Fibroblast of lung (primary cell): ENCODE measurements around the gene MILR1. TPM values are rescaled to one million over a fixed set of nuclear protein-coding genes. Genes with fewer than 3 reads are reported as not detected.

Source experiments
- DNase-seq, 2 donors: peaks; one replicate each; pipeline versions ENCODE4 v3.0.0 to v3.0.0-alpha.2; 2010; ENCODE audit warnings: low read depth in 2 of 2
- H2AFZ ChIP-seq: 2 replicates; pipeline ENCODE4 v1.5.1; 2012; ENCODE audit warnings: low read length, control low read depth, inconsistent platforms
- H3K27ac ChIP-seq: 2 replicates; pipeline ENCODE4 v1.5.1; 2011; ENCODE audit warnings: low read length, control low read depth; ENCODE audit not compliant: insufficient read depth
- H3K27me3 ChIP-seq: 2 replicates; pipeline ENCODE4 v1.5.1; 2011; ENCODE audit warnings: mild to moderate bottlenecking, low read length; ENCODE audit not compliant: control insufficient read depth, insufficient read depth
- H3K36me3 ChIP-seq: 2 replicates; pipeline ENCODE4 v1.5.1; 2011; ENCODE audit warnings: low read length; ENCODE audit not compliant: control insufficient read depth, insufficient read depth
- H3K4me1 ChIP-seq: 2 replicates; pipeline ENCODE4 v1.5.1; 2011; ENCODE audit warnings: low read length; ENCODE audit not compliant: control insufficient read depth, insufficient read depth; ENCODE audit errors: extremely low read depth
- H3K4me2 ChIP-seq: 2 replicates; pipeline ENCODE4 v1.5.1; 2011; ENCODE audit warnings: low read length, control low read depth; ENCODE audit not compliant: insufficient read depth; ENCODE audit errors: extremely low read depth
- H3K4me3 ChIP-seq, 4 experiments: fragments of 200-600 bp in 1 of 4; sonication (generic) in 1 of 4; replicated peaks in 1 of 4; 2 replicates each; pipeline ENCODE4 v1.5.1; 2011 to 2016; ENCODE audit warnings: low read length in 4 of 4, low read depth in 3 of 4, mild to moderate bottlenecking in 3 of 4, control low read depth in 2 of 4, inconsistent platforms in 1 of 4, mixed read lengths in 1 of 4; ENCODE audit not compliant: insufficient read depth in 1 of 4; ENCODE audit errors: control extremely low read depth in 1 of 4
- H3K79me2 ChIP-seq: 2 replicates; pipeline ENCODE4 v1.5.1; 2012; ENCODE audit warnings: mild to moderate bottlenecking, low read length, inconsistent platforms; ENCODE audit not compliant: control insufficient read depth, insufficient read depth
- H3K9ac ChIP-seq: 2 replicates; pipeline ENCODE4 v1.5.1; 2011; ENCODE audit warnings: mild to moderate bottlenecking, low read length, control low read depth; ENCODE audit not compliant: insufficient read depth
- H3K9me3 ChIP-seq: 2 replicates; pipeline ENCODE4 v1.5.1; 2012; ENCODE audit warnings: low read depth, low read length; ENCODE audit not compliant: control insufficient read depth, insufficient read depth
- H4K20me1 ChIP-seq: 2 replicates; pipeline ENCODE4 v1.5.1; 2011; ENCODE audit warnings: low read length; ENCODE audit not compliant: control insufficient read depth, insufficient read depth; ENCODE audit errors: extremely low read depth
- CTCF ChIP-seq, 2 donors: IDR thresholded peaks in 1 of 2; conservative IDR thresholded peaks in 1 of 2; 1 replicate in 1 of 2; 2 replicates in 1 of 2; pipeline ENCODE4 v1.5.1; 2011 to 2012; ENCODE audit warnings: low read length in 2 of 2, control low read depth in 1 of 2, inconsistent platforms in 1 of 2, low read depth in 1 of 2, mild to moderate bottlenecking in 1 of 2
- EZH2 ChIP-seq: IDR thresholded peaks from 2 replicates; pipeline ENCODE4 v1.5.1; 2012; ENCODE audit warnings: low read length, control low read depth, mild to moderate bottlenecking; ENCODE audit errors: missing control alignments
- polyA plus RNA-seq, 2 donors: library from polyadenylated mRNA; depleted of rRNA in 1 of 2; stranded (reverse) in 1 of 2; unstranded in 1 of 2; fragments of >200 nt; gene quantifications; 2 replicates each; pipeline ENCODE4 v1.2.1, GENCODE V29; 2011 to 2012; ENCODE audit warnings: missing spikeins in 1 of 2
- total RNA-seq: library from RNA; depleted of rRNA; stranded (reverse); fragments of >200 nt; gene quantifications from 2 replicates; pipeline ENCODE4 v1.2.1, GENCODE V29; 2014

The MILR1 gene
- total and polyA plus RNA-seq, 2 donors (not counting 1 experiment from before 2014, with no cell fraction given): 9.1 to 11.6 TPM

DNA sequence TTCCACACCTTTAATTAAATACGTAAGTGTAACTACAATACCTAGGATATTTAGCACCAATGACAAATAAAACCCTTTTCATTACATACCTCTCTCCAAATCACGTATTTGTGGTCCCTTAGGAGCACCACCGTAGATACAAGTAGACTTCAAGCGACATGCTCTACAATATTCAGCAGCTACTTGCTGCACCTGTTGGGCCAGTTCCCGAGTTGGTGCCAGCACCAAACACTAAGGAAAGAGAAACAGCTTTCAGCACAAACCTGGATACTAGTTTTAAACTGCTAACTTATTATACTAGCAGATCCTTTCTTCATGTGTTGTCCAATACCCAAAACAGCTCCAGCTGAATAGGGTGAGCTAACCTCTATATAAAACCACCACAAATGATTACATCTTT, 54.4 kb downstream of the MILR1 start:
- no peak overlapping the region for H2AFZ ChIP-seq
- peak overlapping the region; percentile 74 to 100 (median 92) for H3K4me3 ChIP-seq
- no peaks in the 10 kb centered on the region for H3K9me3 ChIP-seq
- no peak overlapping the region for H3K9ac ChIP-seq
- H3K4me2 ChIP-seq: peak overlapping the region; percentile 71
- H3K27ac ChIP-seq: peak overlapping the region; percentile 30
- H4K20me1 ChIP-seq: peaks cover 15% of the 10 kb centered on the region
- DNase-seq: no peak
- H3K27me3 ChIP-seq: no peaks in the 10 kb centered on the region
- peaks cover 75% of the 10 kb centered on the region for H3K79me2 ChIP-seq
- TF ChIP-seq EZH2: no peak
- TF ChIP-seq CTCF (conservative IDR thresholded peaks at IDR 0.05 in 1 of 2, IDR thresholded peaks at IDR 0.05 in 1 of 2; ENCODE audit: low read depth in 1 of 2, low read length in 2 of 2): no peak
- H3K4me1 ChIP-seq: peaks cover 12% of the 10 kb centered on the region
- peaks cover 29% of the 10 kb centered on the region for H3K36me3 ChIP-seq

GRCh38 chr17:64503821-64504768, 55.2 kb downstream of the MILR1 start:
- Histone ChIP-seq H3K4me1 (peaks cover 12% of the 10 kb centered on the region), H3K9me3 (no peaks in the 10 kb centered on the region), H4K20me1 (peaks cover 13% of the 10 kb centered on the region), H3K4me3 (peak overlapping the region; percentile 74 to 100 (median 92)), H3K27ac (peak overlapping the region; percentile 30), H3K4me2 (peak overlapping the region; percentile 71), H3K9ac (peak overlapping the region; percentile 95), H3K36me3 (peaks cover 27% of the 10 kb centered on the region), H3K27me3 (no peaks in the 10 kb centered on the region), H3K79me2 (peaks cover 82% of the 10 kb centered on the region), H2AFZ (no peak overlapping the region)
- no peak for TF ChIP-seq CTCF (conservative IDR thresholded peaks at IDR 0.05 in 1 of 2, IDR thresholded peaks at IDR 0.05 in 1 of 2; ENCODE audit: low read depth in 1 of 2, low read length in 2 of 2)
- DNase-seq: no peak

- Histone ChIP-seq H3K9me3 (no peaks in the 10 kb centered on the region), H3K36me3 (peaks cover 27% of the 10 kb centered on the region)
- peak in 1 of 2 donors; percentile 80 for DNase-seq
Measured at GRCh38 chr17:64504769-64505339, 55.9 kb downstream of the MILR1 start.

More at GRCh38 chr17:64504769-64505339, 55.9 kb downstream of the MILR1 start:
- Histone ChIP-seq H4K20me1 (peaks cover 13% of the 10 kb centered on the region), H3K4me3 (peak overlapping the region; percentile 74 to 100 (median 92)), H3K4me2 (peak overlapping the region; percentile 71), H3K9ac (peak overlapping the region; percentile 95), H3K79me2 (peaks cover 87% of the 10 kb centered on the region), H3K27ac (peak overlapping the region; percentile 97), H3K27me3 (no peaks in the 10 kb centered on the region), H3K4me1 (peaks cover 12% of the 10 kb centered on the region), H2AFZ (no peak overlapping the region)
- no peak for TF ChIP-seq CTCF (conservative IDR thresholded peaks at IDR 0.05 in 1 of 2, IDR thresholded peaks at IDR 0.05 in 1 of 2; ENCODE audit: low read depth in 1 of 2, low read length in 2 of 2)
- no peak for TF ChIP-seq EZH2
